HEK293T (cell line): ENCODE results near the gene PTRH1.

Experiments
- BHLHE40 ChIP-seq: fragments of 450-650 bp; IDR thresholded peaks from 2 replicates; pipeline ENCODE4 v1.6.1; 2016; ENCODE audit warnings: mild to moderate bottlenecking, moderate library complexity, borderline replicate concordance
- ELF4 ChIP-seq: fragments of 450-650 bp; IDR thresholded peaks from 2 replicates; pipeline ENCODE4 v1.6.1; 2017; ENCODE audit warnings: antibody characterized with exemption
- FOXA1 ChIP-seq: fragments of 450-650 bp; IDR thresholded peaks from 2 replicates; pipeline ENCODE4 v1.6.1; 2016; ENCODE audit warnings: mild to moderate bottlenecking
- FOXK2 ChIP-seq: fragments of 450-650 bp; IDR thresholded peaks from 2 replicates; pipeline ENCODE4 v1.6.1; 2016; ENCODE audit warnings: mild to moderate bottlenecking
- FOXM1 ChIP-seq: fragments of 450-650 bp; IDR thresholded peaks from 2 replicates; pipeline ENCODE4 v1.6.1; 2017; ENCODE audit warnings: mild to moderate bottlenecking, borderline replicate concordance
- HDGF ChIP-seq: fragments of 450-650 bp; IDR thresholded peaks from 2 replicates; pipeline ENCODE4 v1.6.1; 2017; ENCODE audit warnings: antibody characterized with exemption, borderline replicate concordance
- LEF1 ChIP-seq: fragments of 450-650 bp; IDR thresholded peaks from 2 replicates; pipeline ENCODE4 v1.6.1; 2017; ENCODE audit warnings: mild to moderate bottlenecking, borderline replicate concordance
- NFRKB ChIP-seq: fragments of 450-650 bp; IDR thresholded peaks from 2 replicates; pipeline ENCODE4 v1.6.1; 2016; ENCODE audit warnings: mild to moderate bottlenecking, moderate library complexity
- SP1 ChIP-seq: fragments of 450-650 bp; IDR thresholded peaks from 2 replicates; pipeline ENCODE4 v1.6.1; 2017
- SUZ12 ChIP-seq: fragments of 450-650 bp; IDR thresholded peaks from 2 replicates; pipeline ENCODE4 v1.6.1; 2016; ENCODE audit warnings: mild to moderate bottlenecking
- ZNF384 ChIP-seq: fragments of 450-650 bp; IDR thresholded peaks from 2 replicates; pipeline ENCODE4 v1.6.1; 2016

DNA sequence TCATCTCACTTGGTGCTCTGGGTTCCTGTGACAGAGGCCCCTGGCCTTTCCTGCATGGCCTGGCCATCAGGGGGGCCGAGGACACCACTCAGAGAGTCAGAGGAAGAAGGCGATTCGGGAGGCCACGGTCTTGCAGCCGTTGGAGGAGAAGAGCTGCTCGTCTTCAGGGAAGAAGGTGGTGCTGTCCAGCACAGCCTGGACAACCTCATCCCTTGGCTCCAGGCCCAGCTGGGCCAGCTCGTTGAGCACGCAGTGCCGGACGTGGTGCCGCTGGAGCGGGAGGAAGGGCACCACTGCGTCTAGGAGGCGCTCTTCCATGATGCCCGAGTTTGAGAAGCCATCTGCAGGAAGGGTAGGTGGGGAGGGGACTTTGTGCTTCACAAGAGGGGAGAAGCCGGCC, 16.5 kb upstream of the PTRH1 start:
- no peak for TF ChIP-seq FOXM1
- no peak for TF ChIP-seq NFRKB
- TF ChIP-seq SUZ12: no peak
- TF ChIP-seq FOXA1: no peak
- TF ChIP-seq SP1: no peak
- TF ChIP-seq FOXK2: no peak
- TF ChIP-seq LEF1: no peak
- TF ChIP-seq HDGF: no peak
- TF ChIP-seq BHLHE40: no peak
- no peak for TF ChIP-seq ZNF384
- no peak for TF ChIP-seq ELF4
